OCI-LY3 (cell line): Measurements from ENCODE around the gene COL27A1.

ENCODE experiments used
- CTCF ChIP-seq: fragments of 200-600, 300-600 bp; sonication (generic); IDR thresholded peaks from 2 replicates; pipeline ENCODE4 v1.5.1; 2014; ENCODE audit warnings: antibody characterized with exemption, low read length, low read depth
- EZH2phosphoT487 ChIP-seq: fragments of 200-600 bp; shearing (Covaris generic); IDR thresholded peaks from 2 replicates; pipeline ENCODE4 v1.6.1; 2018; ENCODE audit warnings: antibody characterized with exemption, mixed run types, low read depth

- TF ChIP-seq CTCF = no peak
- no peak for TF ChIP-seq EZH2phosphoT487
Measured at GRCh38 chr9:114350636-114351401, 195.5 kb downstream of the COL27A1 start.
